IgD-negative memory B cell (primary cell): ENCODE measurements around the gene IL26. TPM values are rescaled to one million over a fixed set of nuclear protein-coding genes. Genes with fewer than 3 reads are reported as not detected.

Experiments used
- H3K27ac Mint-ChIP-seq, 3 donors: one replicate each; pipeline ENCODE4 v1.8.0; 2020 to 2022; ENCODE audit warnings: mild to moderate bottlenecking in 3 of 3, mixed read lengths in 3 of 3, moderate library complexity in 1 of 3
- H3K27me3 Mint-ChIP-seq: one replicate; pipeline ENCODE4 v1.8.0; 2021; ENCODE audit warnings: mixed read lengths
- H3K36me3 Mint-ChIP-seq: one replicate; pipeline ENCODE4 v1.8.0; 2020; ENCODE audit warnings: mild to moderate bottlenecking, mixed read lengths
- H3K4me1 Mint-ChIP-seq, 3 donors: one replicate each; pipeline ENCODE4 v1.8.0; 2020 to 2022; ENCODE audit warnings: mixed read lengths in 3 of 3, mild to moderate bottlenecking in 1 of 3
- H3K4me3 Mint-ChIP-seq, 4 donors: one replicate each; pipeline ENCODE4 v1.8.0; 2020 to 2022; ENCODE audit warnings: mild to moderate bottlenecking in 4 of 4, mixed read lengths in 4 of 4, moderate library complexity in 3 of 4
- H3K9me3 Mint-ChIP-seq, 3 donors: one replicate each; pipeline ENCODE4 v1.8.0; 2020 to 2021; ENCODE audit warnings: mixed read lengths in 3 of 3, mild to moderate bottlenecking in 1 of 3
- polyA plus RNA-seq: library from polyadenylated mRNA; unstranded; fragments of 300-500 nt; fragmentation: Illumina TruSeq; gene quantifications from one replicate; pipeline ENCODE4 v1.2.3, GENCODE V29; 2021

The IL26 gene, protein sequence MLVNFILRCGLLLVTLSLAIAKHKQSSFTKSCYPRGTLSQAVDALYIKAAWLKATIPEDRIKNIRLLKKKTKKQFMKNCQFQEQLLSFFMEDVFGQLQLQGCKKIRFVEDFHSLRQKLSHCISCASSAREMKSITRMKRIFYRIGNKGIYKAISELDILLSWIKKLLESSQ
- polyA plus RNA-seq = not detected

DNA sequence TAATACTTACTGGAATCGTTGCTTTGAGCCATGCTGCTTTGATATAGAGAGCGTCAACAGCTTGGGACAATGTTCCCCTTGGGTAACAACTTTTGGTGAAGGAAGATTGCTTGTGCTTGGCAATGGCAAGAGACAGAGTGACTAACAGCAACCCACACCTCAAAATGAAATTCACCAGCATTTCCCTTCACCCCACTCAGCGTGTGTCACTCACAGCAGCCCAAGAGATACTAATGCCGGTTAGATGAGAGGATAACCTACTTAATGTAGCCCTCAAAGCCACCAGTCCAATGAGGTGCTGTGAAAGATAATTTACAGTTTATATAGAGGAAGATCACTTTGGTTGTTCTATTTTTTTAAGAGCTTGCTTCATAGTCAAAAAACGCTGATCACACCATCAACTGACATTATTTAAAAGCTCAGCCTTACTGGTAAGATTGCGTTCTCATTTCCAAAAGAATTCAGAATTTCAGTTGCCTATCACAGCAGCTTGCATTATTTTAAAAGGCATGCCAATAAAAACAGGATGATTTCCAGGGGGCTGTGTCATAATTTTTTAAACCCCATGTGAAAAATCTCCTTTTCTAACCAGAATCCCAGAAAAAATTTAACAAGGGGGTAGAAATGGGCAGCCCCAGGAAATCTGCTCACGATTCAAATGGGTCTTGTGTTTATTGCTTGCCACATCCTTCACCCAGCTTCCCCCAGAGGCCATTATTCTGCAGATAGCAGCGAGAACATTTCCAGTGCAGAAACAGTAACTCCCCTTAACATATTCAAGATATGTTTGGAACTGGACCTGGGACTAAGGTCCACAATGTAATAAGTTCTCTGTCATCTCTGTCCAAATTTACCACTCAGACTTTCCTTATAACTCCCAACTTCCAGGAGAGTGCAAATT, at the start of gene IL26:
TSS of gene IL26 (minus strand) at position 235 of the 901 bp plus-strand sequence. CDS start at position 181, 54 bp downstream.
- Mint-ChIP-seq H3K27me3 (no peaks in the 10 kb centered on the region), H3K27ac (no peak within 1 kb of the TSS), H3K9me3 (no peaks in the 10 kb centered on the region), H3K36me3 (no peaks in the 10 kb centered on the region), H3K4me1 (peaks cover 2 to 6% (median 6%) of the 10 kb centered on the region in 3 donors), H3K4me3 (no peak within 1 kb of the TSS)

- H3K4me1 Mint-ChIP-seq = no peaks in the 10 kb centered on the region
- H3K27me3 Mint-ChIP-seq = no peaks in the 10 kb centered on the region
- peaks cover 7% of the 10 kb centered on the region for H3K36me3 Mint-ChIP-seq
- H3K4me3 Mint-ChIP-seq = no peak overlapping the region
- no peaks in the 10 kb centered on the region for H3K9me3 Mint-ChIP-seq
- no peak overlapping the region for H3K27ac Mint-ChIP-seq
These were observed 47.1 kb upstream of the IL26 start for GRCh38 chr12:68272732-68273131.

DNA sequence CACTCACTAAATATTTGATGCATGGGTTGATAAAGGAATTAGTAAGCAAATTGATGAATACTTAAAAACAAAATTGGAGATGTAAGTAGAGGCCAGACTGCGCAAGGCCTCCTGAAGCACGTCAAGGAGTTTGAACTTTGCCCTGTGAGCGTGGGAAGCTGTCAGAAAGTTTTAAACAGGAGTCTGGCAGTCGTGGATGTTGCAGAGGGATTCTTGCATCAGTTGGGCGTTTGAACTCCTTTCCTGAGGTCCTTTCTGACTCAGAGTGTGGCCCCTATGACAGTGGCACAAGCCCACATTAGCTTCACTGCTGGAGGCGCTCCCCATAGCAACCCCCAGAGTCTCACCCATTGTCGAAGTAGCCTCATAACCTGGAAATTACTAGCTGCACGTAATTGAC, 45.7 kb upstream of the IL26 start:
- Mint-ChIP-seq H3K4me1 (no peaks in the 10 kb centered on the region), H3K36me3 (peaks cover 7% of the 10 kb centered on the region), H3K27ac (no peak overlapping the region), H3K4me3 (no peak overlapping the region), H3K27me3 (no peaks in the 10 kb centered on the region), H3K9me3 (no peaks in the 10 kb centered on the region)

DNA sequence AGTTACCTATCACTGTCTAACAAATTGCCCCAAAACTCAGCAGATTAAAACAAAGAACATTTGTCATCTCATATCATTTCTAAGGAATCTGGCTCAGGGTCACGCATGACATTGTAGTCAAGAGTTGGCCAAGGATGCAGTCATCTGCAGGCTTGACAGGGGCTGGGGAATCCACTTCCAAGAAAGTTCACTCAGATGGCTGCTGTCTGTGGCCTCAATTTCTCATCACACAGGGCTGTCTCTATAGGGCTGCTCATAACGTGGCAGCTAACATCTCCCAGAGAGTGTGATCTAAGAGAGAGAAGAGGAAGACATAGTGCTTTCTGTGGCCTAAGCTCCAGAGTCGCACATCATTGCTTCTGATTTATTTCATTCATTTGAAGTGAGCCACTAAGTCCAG, 44.7 kb upstream of the IL26 start:
- Mint-ChIP-seq H3K4me3 (peak overlapping the region in 1 of 4 donors; percentile 20), H3K36me3 (peaks cover 7% of the 10 kb centered on the region), H3K27me3 (no peaks in the 10 kb centered on the region), H3K27ac (no peak overlapping the region), H3K4me1 (no peaks in the 10 kb centered on the region), H3K9me3 (peaks cover 0 to 2% (median 0%) of the 10 kb centered on the region in 3 donors)

DNA sequence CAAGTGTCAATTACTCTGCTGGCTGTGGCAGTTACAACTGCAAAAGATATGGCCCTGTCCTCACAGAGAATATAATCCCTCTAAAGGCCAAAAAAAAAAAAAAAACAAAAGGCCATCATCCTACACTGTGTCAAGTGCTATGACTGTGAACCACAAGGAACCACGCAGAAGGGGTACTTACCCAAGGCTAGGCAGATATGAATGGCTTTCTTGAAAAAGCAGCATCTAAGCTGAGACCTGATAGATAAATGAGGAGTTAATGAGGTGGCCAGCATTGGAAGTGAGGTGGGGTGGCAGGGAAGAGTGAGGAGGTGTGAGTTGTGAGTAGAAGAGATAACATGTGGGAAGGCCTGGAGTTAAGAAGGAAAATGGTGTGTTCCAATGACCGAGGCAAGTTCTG, 44.2 kb upstream of the IL26 start:
- peaks cover 0 to under 1% (median 0%) of the 10 kb centered on the region in 3 donors for H3K4me1 Mint-ChIP-seq
- peaks cover 0 to 2% (median 0%) of the 10 kb centered on the region in 3 donors for H3K9me3 Mint-ChIP-seq
- no peak overlapping the region for H3K4me3 Mint-ChIP-seq
- H3K36me3 Mint-ChIP-seq = peaks cover 7% of the 10 kb centered on the region
- H3K27me3 Mint-ChIP-seq = no peaks in the 10 kb centered on the region
- no peak overlapping the region for H3K27ac Mint-ChIP-seq

GRCh38 chr12:68268967-68269366, 43.4 kb upstream of the IL26 start:
- no peaks in the 10 kb centered on the region for H3K27me3 Mint-ChIP-seq
- H3K9me3 Mint-ChIP-seq = peaks cover 0 to 2% (median 0%) of the 10 kb centered on the region in 3 donors
- H3K4me3 Mint-ChIP-seq = no peak overlapping the region
- H3K27ac Mint-ChIP-seq = no peak overlapping the region
- H3K36me3 Mint-ChIP-seq = peaks cover 7% of the 10 kb centered on the region
- H3K4me1 Mint-ChIP-seq = peaks cover 0 to 1% (median 0%) of the 10 kb centered on the region in 3 donors

DNA sequence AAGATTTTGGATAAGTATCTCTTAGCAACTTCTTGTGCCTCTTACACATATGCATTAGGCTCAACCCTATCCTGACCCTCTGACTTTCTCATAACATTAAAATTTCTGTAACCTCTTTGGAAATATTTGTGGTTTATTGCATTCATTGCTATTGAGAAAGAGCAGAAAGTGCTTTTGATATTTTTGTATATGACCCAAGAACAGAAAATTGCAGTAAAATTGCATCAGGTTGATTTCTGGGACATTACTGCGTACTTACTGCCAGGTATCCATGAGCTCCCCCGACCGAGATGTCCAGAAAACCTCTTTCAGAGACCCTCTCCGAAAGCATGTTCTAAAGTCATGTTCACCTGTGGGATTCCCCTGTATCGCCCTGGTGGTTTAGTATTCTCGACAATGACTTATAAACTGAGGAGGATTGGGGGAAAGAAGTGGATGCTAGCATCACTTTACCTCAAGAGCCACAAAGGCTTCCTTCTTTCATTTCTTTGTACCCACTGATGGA, 42.3 kb upstream of the IL26 start:
- Mint-ChIP-seq H3K27ac (no peak overlapping the region), H3K27me3 (no peaks in the 10 kb centered on the region)

GRCh38 chr12:68264857-68265256, 39.2 kb upstream of the IL26 start:
- H3K9me3 Mint-ChIP-seq = peaks cover 0 to 2% (median 0%) of the 10 kb centered on the region in 3 donors
- peaks cover 0 to 1% (median 0%) of the 10 kb centered on the region in 3 donors for H3K4me1 Mint-ChIP-seq
- no peaks in the 10 kb centered on the region for H3K27me3 Mint-ChIP-seq
- peak overlapping the region in 1 of 3 donors; percentile 68 for H3K27ac Mint-ChIP-seq
- H3K36me3 Mint-ChIP-seq = peaks cover 2% of the 10 kb centered on the region
- H3K4me3 Mint-ChIP-seq = no peak overlapping the region

More for the DNA sequence above, 42.3 kb upstream of the IL26 start:
- H3K9me3 Mint-ChIP-seq = peaks cover 0 to 2% (median 0%) of the 10 kb centered on the region in 3 donors
- H3K4me1 Mint-ChIP-seq = peaks cover 0 to 1% (median 0%) of the 10 kb centered on the region in 3 donors
- H3K4me3 Mint-ChIP-seq = no peak overlapping the region
- H3K36me3 Mint-ChIP-seq = peaks cover 7% of the 10 kb centered on the region

- Mint-ChIP-seq H3K4me1 (peaks cover 0 to 3% (median 1%) of the 10 kb centered on the region in 3 donors), H3K27me3 (no peaks in the 10 kb centered on the region), H3K27ac (peak overlapping the region in 1 of 3 donors; percentile 68), H3K36me3 (peaks cover 2% of the 10 kb centered on the region), H3K4me3 (no peak overlapping the region), H3K9me3 (peaks cover 0 to 2% (median 0%) of the 10 kb centered on the region in 3 donors)
These were observed 38.7 kb upstream of the IL26 start for GRCh38 chr12:68264158-68264855.

DNA sequence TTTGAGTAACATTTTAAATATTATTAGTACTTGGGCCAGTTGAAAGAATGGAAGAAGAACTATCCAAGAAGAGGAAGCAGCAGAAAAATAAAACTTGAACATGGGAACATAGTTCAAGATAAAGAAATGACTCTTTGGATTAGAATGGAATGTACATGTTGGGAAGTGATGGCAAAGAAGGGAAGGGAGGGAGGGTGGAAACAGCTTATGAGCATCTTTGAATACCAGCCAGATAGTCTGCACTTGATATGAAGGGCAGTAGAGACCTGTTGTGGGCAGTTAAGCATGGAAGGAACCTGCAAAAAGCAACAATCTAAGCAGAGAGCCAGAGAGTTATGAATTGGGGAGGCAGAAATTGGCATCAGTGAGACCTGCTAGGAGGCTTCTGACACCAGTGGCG, 37.8 kb upstream of the IL26 start:
- Mint-ChIP-seq H3K9me3 (peaks cover 0 to 2% (median 0%) of the 10 kb centered on the region in 3 donors), H3K4me1 (peaks cover 0 to 3% (median 1%) of the 10 kb centered on the region in 3 donors), H3K4me3 (no peak overlapping the region), H3K27me3 (no peaks in the 10 kb centered on the region), H3K36me3 (no peaks in the 10 kb centered on the region), H3K27ac (no peak overlapping the region)

DNA sequence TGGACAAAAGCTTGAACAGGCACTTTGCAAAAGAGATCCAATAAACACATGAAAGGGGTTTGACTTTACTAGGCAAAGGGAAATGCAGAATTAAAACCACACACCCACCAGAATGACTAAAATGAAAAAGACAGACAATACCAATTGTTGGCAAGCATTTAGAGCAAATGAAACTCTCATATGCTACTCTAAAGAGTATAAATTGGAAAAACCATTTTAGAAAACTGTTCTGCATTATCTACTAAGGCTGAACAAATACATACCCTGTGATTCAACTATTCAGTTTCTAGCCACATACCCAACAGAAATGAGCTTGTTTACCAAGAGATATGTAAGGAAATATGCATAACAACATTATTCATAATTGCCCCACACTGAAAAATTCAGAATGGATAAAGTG, 36.3 kb upstream of the IL26 start:
- no peak overlapping the region for H3K27ac Mint-ChIP-seq
- H3K9me3 Mint-ChIP-seq = peaks cover 0 to 2% (median 0%) of the 10 kb centered on the region in 3 donors
- no peaks in the 10 kb centered on the region for H3K36me3 Mint-ChIP-seq
- no peak overlapping the region for H3K4me3 Mint-ChIP-seq
- no peaks in the 10 kb centered on the region for H3K27me3 Mint-ChIP-seq
- peaks cover 0 to 3% (median 1%) of the 10 kb centered on the region in 3 donors for H3K4me1 Mint-ChIP-seq

DNA sequence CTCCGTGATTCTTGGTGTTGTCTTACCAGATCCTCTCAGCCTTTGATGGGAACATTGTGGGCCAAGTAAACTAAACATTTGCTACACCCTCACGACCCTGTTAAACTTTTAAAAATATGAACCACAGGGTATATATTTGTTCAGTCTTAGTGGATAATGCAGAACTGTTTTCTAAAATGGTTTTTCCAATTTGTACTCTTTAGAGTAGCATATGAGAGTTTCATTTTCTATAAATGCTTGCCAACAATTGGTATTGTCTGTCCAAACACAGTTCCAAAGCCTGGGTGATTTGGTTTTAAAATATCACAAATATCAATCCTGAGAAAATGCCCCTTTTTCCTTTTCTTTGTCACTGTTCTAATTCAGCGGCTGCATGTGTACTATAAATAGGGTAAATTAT, 34.5 kb upstream of the IL26 start:
- Mint-ChIP-seq H3K27ac (no peak overlapping the region), H3K36me3 (no peaks in the 10 kb centered on the region), H3K4me3 (no peak overlapping the region), H3K27me3 (no peaks in the 10 kb centered on the region), H3K4me1 (peaks cover 0 to 3% (median 1%) of the 10 kb centered on the region in 3 donors), H3K9me3 (no peaks in the 10 kb centered on the region)

DNA sequence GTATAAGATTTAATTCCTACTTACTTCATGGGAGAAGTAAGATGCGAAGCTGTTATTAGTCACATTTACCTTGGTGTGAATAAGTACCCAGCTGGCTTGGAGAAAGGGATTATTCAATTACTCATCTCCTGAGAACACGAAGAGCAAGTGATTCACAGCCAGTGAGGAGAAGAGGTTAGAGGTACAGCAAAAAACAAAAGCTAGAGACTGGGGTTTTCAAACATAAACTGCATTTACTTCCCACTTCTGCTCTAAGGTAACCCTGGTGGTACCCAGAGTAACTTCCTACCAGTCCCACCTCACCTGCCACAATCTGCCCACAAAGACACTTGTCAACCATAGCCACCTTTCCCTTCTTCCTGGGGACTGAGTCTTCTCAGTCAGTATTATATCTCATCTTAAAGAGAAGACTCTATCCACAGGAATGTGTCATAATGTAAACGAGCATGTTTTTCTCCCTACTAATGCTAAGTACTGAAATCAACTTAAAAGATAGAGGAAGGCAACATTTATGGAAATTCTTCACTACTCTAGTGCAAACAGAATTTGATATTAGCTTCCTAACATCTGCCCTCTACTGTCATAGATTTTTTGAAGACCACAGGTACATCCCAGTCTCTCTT, 33.8 kb upstream of the IL26 start:
- Mint-ChIP-seq H3K27me3 (no peaks in the 10 kb centered on the region), H3K4me3 (no peak overlapping the region), H3K27ac (no peak overlapping the region), H3K9me3 (no peaks in the 10 kb centered on the region), H3K4me1 (peaks cover 0 to 1% (median 1%) of the 10 kb centered on the region in 3 donors), H3K36me3 (peaks cover 1% of the 10 kb centered on the region)

DNA sequence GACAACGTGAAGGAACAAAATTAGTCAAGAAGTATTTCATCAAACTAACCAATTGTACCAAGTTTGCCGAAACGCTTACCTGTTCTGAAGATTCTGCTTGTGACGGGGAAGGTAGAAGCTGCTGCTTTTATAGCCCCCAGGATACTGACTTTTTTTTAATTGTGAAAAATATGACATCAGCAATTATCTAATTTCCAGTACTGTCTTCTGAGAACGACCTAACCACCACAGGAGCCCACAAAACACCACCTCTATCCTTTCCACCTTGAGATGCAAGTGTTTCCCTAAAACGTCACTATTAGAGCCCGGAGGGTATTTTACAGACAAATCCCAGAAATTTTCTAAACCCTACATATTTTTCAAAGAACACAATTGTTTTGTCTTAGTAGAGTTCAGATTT, 27.9 kb upstream of the IL26 start, which contains the start of gene IL22:
TSS of gene IL22 (minus strand) at position 101 of the 400 bp plus-strand sequence. CDS start 156 bp downstream, outside the sequence.
- Mint-ChIP-seq H3K9me3 (no peaks in the 10 kb centered on the region), H3K36me3 (peaks cover 1% of the 10 kb centered on the region), H3K27ac (no peak within 1 kb of the TSS)

More for the DNA sequence above, 27.9 kb upstream of the IL26 start, which contains the start of gene IL22:
- peaks cover 3% of the 10 kb centered on the region for H3K27me3 Mint-ChIP-seq
- no peak within 1 kb of the TSS for H3K4me3 Mint-ChIP-seq
- H3K4me1 Mint-ChIP-seq = no peaks in the 10 kb centered on the region
